Measurements from ENCODE around the gene CYSRT1. TPM values are rescaled to one million over a fixed set of nuclear protein-coding genes. Genes with fewer than 3 reads are reported as not detected.

CYSRT1 gene
- total RNA-seq, 1 donor from 2014 or later: 0.27 TPM

- intact Hi-C loops (cut with micrococcal nuclease): loop anchor here (1.0 to 2.0 kb wide), 2 partner anchors 11 to 39 kb away; partner anchors contain the start of gene TPRN
These were observed 35.4 kb upstream of the CYSRT1 start for GRCh38 chr9:137189297-137190295.

GRCh38 chr9:137190315-137190856 lies 34.6 kb upstream of the CYSRT1 start:
- intact Hi-C loops (cut with micrococcal nuclease): no loop called here

- intact Hi-C loops (cut with micrococcal nuclease): no loop called here
These were observed 33.7 kb upstream of the CYSRT1 start for GRCh38 chr9:137191245-137191644.

GRCh38 chr9:137191691-137192447 lies 33.1 kb upstream of the CYSRT1 start:
- intact Hi-C loops (cut with micrococcal nuclease): no loop called here

- intact Hi-C loops (cut with micrococcal nuclease): no loop called here
These were observed 32.6 kb upstream of the CYSRT1 start for GRCh38 chr9:137192448-137192780.

GRCh38 chr9:137192859-137193258 lies 32.1 kb upstream of the CYSRT1 start:
- intact Hi-C loops (cut with micrococcal nuclease): no loop called here

- intact Hi-C loops (cut with micrococcal nuclease): no loop called here
These were observed 31.2 kb upstream of the CYSRT1 start for GRCh38 chr9:137193771-137194170.

GRCh38 chr9:137194388-137194787 lies 30.6 kb upstream of the CYSRT1 start:
- intact Hi-C loops (cut with micrococcal nuclease): no loop called here

- intact Hi-C loops (cut with micrococcal nuclease): no loop called here
These were observed 30.1 kb upstream of the CYSRT1 start for GRCh38 chr9:137194909-137195308.

GRCh38 chr9:137195525-137196220 lies 29.3 kb upstream of the CYSRT1 start:
- intact Hi-C loops (cut with micrococcal nuclease): no loop called here

GRCh38 chr9:137198051-137198901 lies 26.7 kb upstream of the CYSRT1 start:
- intact Hi-C loops (cut with micrococcal nuclease): no loop called here

GRCh38 chr9:137198902-137199283 lies 26.1 kb upstream of the CYSRT1 start:
- intact Hi-C loops (cut with micrococcal nuclease): no loop called here

GRCh38 chr9:137199411-137200121 lies 25.4 kb upstream of the CYSRT1 start:
- intact Hi-C loops (cut with micrococcal nuclease): loop anchor here (1.0 to 2.0 kb wide), 7 partner anchors 10 to 351 kb away; partner anchors contain the start of genes MRPL41, NELFB, PNPLA7 and TUBB4B

- intact Hi-C loops (cut with micrococcal nuclease): loop anchor here (1.0 to 2.0 kb wide), 7 partner anchors 11 to 350 kb away; partner anchors contain the start of genes MRPL41, NELFB, PNPLA7 and TUBB4B
These were observed 24.4 kb upstream of the CYSRT1 start, which contains the start of gene TPRN for GRCh38 chr9:137200311-137201204. TSS of gene TPRN (minus strand) at chr9:137200741. CDS start at chr9:137200711, 30 bp downstream.

- intact Hi-C loops (cut with micrococcal nuclease): loop anchor here (2.0 kb wide), 2 partner anchors 45 to 349 kb away; partner anchors contain the start of genes MRPL41 and PNPLA7
These were observed 23.6 kb upstream of the CYSRT1 start for GRCh38 chr9:137201205-137201868.

- intact Hi-C loops (cut with micrococcal nuclease): no loop called here
These were observed 22.0 kb upstream of the CYSRT1 start for GRCh38 chr9:137202966-137203365.

- intact Hi-C loops (cut with micrococcal nuclease): loop anchor here (1.0 kb wide), 4 partner anchors 16 to 117 kb away; partner anchors contain the start of genes ANAPC2, NELFB and SSNA1
These were observed 20.2 kb upstream of the CYSRT1 start for GRCh38 chr9:137204731-137205125.
